ENCODE results near the gene VMAC.

The VMAC gene

DNA sequence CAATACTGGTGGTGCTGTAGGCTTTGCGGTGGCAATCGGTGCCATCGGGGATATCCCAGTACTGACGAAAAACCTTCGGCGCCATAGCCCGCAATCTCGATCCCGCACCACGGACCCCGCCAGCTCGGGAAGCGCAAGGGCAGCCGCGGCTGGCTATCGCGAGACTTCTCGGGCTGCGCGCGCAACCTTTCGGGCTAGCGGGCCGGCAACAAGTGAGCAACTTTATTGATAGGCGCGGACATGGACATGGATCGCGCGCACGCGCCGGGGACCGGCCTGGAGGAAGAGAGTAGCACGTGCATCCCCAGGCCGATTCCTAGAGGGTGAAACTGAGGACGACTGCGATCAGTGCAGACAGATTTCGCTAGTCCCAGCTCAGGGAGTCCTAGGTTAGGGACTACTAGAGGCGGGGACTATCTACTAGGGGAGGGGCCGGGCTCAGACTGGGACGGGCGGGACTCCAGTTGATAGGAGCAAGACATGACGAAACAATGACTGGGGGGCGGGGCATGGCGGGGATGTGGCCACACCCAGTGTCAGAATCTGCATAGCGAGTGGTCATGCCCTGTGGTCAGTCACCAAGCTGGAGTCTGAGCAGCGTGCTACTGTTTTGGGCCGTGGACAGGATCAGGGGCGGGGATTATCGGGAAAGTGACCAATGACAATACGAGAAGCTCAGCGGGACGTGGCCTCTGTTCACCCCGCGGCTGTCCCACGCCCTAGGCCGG is 884 bp upstream of the VMAC start, which contains the start of gene NDUFA11:
TSS of gene NDUFA11 (minus strand) at position 167 of the 728 bp plus-strand sequence. CDS start at position 85, 82 bp downstream.
- DNase-seq (ENCODE audit: low read depth in 2 of 2, low spot score in 1 of 2) = peak; percentile 95 to 96

DNA sequence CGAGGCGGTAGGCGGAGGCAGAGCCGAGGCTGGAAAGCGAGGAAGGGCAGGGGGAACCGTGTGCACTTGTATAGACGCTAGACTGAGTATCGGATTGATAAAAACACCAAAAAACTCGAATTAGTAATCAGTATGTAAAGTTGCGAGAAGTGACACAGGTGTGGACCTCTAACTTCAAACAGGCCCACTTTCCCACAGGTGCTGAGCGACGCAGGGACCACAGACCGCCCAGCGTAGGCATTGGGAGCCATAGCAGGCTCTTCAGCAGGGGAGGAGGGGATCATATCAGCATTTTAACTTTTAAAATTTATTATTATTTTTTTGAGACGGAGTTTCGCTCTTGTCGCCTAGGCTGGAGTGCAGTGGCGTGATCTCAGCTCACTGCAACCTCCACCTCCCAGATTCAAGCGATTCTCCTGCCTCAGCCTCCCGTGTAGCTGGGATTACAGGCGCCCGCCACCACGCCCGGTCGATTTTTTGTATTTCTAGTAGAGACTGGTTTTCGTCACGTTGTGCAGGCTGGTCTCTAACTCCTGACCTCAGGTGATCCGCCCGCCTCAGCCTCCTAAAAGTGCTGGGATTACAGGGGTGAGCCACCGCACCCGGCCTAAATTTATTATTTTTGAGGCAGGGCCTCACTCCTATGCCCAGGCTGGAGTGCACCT is 574 bp downstream of the VMAC start:
- DNase-seq (ENCODE audit: low read depth in 2 of 2, low spot score in 1 of 2) = no peak

DNA sequence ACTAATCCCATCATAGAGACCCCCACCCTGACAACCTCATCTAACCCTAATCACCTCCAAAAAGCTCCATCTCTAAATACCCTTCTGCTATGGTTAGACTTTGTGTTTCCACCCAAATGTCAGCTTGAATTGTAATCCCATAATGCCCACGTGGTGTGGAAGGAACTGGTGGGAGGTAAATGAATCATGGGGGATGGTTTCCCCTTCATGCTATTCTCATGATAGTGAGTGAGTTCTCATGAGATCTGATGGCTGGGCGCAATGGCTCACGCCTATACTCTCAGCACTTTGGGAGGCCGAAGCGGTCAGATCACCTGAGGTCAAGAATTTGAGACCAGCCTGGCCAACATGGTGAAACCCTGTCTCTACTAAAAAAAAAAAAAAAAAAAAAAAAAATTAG is 2.6 kb downstream of the VMAC start:
- no peak for DNase-seq (ENCODE audit: low read depth in 2 of 2, low spot score in 1 of 2)

DNA sequence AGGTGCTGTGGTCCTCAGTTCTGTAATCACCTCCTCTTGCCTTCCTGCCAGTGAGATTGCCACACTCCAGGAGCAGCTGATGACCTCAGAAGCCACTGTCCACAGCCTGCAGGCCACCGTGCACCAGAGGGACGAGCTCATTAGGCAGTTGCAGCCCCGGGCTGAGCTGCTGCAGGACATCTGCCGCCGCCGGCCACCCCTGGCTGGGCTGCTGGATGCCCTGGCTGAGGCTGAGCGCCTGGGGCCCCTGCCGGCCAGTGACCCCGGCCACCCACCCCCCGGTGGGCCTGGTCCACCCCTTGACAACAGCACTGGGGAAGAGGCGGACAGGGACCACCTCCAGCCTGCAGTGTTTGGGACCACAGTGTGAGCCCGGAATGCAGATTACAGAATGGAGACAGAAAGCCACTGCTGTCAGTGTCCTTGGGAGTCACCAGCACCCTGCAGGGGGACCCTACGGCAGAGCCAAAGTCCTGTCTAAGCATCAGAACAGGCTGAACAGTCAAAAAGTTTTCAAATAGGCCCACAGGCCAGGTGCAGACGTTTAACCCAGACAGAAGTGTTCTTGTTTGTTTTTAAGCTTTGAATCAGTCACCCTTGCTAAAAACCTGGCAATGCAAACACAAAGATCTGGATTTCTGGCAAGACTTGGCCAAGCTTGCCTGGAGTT is 4.2 kb downstream of the VMAC start:
- DNase-seq (ENCODE audit: low read depth in 2 of 2, low spot score in 1 of 2) = no peak

DNA sequence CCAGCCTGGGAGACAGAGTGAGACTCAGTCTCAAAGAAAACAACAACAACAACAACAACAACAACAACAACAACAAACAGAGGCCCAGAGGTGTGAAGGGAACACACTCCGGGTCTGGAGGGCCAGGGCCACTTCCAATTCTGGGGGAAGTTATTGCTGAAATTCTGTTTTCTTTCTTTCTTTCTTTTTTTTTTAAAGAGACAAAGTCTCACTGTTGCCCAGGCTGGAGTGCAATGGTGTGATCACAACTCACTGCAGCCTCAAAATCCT is 5.9 kb downstream of the VMAC start:
- DNase-seq (ENCODE audit: low read depth in 2 of 2, low spot score in 1 of 2) = no peak

DNA sequence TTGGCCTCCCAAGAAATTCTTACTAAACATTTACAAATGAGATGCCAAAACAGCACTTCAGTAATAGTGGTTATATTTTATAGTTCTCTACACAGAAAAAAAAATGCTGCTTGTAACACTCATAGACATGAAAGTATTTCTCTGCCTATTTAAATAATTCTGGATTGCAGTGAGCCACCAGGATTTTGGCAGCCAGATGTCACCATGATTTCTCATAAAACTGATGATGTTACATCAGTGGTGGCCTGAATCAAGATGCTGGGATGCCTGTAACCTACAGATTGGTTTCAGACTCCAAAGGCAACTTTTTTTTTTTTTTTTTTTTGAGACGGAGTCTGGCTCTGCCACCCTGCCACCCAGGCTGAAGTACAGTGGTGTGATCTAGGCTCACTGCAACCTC is 6.7 kb downstream of the VMAC start:
- no peak for DNase-seq (ENCODE audit: low read depth in 2 of 2, low spot score in 1 of 2)

DNA sequence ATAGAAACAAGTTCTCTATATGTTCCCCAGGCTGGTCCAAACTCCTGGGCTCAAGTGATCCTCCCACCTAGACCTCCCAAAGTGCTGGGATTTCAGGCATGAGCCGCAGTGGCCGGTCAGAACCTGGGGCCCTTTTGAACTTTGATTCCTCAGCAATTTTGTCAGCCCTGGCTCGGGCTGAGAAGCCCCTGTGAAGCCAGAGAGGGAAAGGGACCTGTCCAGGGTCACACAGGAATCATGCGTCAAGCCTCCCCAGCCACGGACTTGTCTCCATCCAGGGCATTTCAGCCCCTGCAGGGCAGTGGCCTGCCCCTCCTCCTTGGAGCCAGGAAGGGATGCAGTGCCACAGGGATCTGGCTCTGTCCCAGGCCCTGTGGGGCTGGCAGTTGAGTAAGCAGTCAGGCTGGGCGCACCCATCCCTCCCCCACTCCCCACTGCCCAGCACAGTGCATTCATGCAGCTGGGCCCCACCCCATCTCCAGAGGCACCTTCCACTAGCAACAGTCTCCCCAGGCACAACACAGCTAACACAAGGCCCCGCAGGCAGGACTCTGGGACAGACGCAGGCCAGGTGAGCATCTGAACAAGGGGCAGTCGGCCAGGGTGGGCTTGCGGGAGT is 9.2 kb downstream of the VMAC start, which contains the start of gene CAPS:
TSS of gene CAPS (plus strand) at position 516 of the 619 bp plus-strand sequence. CDS start 153 bp downstream, outside the sequence.
- no peak for DNase-seq (ENCODE audit: low read depth in 2 of 2, low spot score in 1 of 2)

DNA sequence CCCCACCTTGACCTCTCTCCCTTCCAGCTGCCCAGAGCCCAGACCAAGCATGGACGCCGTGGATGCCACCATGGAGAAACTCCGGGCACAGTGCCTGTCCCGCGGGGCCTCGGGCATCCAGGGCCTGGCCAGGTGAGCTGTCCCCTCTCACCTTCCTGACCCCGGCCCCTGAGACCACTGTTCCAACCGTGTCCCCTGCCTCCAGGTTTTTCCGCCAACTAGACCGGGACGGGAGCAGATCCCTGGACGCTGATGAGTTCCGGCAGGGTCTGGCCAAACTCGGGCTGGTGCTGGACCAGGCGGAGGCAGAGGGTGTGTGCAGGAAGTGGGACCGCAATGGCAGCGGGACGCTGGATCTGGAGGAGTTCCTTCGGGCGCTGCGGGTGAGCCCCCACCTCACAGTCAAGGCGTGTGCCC is 9.7 kb downstream of the VMAC start:
- no peak for DNase-seq (ENCODE audit: low read depth in 2 of 2, low spot score in 1 of 2)

DNA sequence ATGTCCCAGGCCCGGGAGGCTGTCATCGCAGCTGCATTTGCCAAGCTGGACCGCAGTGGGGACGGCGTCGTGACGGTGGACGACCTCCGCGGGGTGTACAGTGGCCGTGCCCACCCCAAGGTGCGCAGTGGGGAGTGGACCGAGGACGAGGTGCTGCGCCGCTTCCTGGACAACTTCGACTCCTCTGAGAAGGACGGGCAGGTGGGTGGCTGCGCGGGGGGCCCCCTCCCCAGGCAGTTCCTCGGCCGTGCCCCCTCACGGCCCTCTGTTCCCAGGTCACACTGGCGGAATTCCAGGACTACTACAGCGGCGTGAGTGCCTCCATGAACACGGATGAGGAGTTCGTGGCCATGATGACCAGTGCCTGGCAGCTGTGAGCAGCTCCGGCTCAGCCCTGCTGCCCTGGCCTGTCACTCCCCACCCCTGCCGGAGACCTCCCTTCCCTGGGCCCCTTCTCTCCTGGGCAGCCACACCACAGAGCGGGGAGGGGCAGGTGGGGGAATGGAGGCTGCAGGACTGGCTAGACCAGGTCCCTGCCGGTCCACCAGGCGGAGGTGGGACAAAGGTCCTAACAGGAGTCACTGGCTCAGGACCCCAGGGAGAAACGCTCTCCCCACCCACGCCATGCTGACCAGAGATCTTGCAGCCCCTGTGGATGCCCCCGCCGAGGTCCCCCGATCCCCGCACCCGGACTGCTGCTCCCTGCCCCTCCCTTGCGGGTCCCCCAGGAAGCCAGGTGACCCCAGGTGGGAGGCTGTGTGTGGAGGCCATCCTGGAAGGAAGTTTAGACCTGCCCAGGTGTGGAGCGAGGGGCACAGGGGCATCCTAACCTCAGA is 10.5 kb downstream of the VMAC start:
- DNase-seq (ENCODE audit: low read depth in 2 of 2, low spot score in 1 of 2) = no peak

DNA sequence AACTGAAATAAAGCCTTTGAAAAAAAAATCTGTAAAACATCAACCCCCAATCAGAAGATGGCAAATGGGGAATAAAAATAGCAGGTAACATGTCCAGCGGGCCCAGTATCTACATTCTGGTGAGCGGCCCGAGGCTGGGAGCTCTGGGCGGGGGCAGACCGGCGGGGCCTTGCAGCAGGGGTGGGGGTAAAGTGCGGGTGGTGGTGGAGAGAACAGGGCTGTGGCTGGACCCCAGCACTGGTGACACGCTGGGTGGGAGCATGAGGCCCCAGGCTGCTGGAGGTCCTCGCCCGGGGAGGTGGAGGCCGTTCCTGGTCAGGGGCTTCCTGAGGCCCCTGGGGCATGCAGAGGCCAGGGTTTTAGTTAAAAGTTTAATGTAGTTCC is 11.1 kb downstream of the VMAC start:
- no peak for DNase-seq (ENCODE audit: low read depth in 2 of 2, low spot score in 1 of 2)

DNA sequence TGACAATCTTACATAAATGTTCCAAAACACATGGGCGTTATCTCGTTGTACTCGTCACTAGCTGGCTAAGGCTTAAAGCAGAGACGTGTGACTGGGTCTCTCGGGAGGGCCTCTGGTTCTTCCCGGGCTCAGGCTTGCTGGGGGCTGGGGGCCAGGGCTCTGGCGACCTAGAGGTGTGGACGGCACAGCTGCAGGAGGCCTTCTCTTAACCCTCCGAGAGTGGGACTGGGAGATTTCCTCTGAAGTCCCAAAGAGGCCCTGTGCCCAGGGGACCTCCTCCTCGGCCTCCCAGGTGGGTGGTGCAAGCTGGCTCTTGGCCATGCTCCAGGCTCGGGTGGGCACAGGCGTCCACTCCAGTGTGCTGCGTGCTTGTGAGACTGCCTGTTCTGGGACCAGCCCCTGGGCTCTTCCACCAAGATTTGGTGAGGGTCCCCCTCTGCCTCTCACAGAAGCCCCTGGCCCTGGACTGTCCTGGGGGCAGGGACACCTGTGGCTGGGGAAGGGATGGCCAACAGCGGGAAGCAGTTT is 11.6 kb downstream of the VMAC start:
- no peak for DNase-seq (ENCODE audit: low read depth in 2 of 2, low spot score in 1 of 2)

DNA sequence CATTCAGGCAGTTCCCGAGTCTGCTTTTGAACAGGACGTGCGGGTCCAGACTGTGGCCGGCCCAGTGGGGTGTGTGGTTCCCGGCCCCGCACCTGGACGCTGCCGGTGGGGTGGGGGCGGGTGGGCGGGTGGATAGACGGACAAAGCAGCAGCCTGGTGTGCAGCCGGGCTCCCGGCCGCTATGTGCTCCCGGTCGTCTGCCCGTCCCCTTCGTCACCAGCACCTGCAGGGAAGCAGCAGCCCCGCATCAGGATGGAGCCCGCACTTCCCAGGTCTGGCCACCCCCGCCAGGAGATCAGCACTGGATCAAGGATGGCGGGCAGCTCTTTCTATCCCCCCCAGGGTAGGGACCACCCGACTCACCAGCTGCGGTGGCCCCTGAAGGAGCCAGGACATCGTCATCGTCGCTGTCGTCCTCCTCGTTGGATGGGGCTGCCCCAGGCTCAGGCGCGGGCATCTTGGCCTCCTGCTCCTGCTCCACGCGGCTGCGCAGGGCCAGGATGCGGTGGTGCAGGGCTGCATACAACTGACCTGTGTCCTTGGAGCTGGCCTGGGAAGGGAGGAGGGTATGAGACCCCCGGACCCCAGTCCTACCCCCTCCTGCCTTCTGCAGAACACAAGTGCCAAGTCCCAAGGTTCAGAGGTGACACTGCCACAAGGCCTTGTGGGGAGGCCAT is 12.9 kb downstream of the VMAC start:
- no peak for DNase-seq (ENCODE audit: low read depth in 2 of 2, low spot score in 1 of 2)

DNA sequence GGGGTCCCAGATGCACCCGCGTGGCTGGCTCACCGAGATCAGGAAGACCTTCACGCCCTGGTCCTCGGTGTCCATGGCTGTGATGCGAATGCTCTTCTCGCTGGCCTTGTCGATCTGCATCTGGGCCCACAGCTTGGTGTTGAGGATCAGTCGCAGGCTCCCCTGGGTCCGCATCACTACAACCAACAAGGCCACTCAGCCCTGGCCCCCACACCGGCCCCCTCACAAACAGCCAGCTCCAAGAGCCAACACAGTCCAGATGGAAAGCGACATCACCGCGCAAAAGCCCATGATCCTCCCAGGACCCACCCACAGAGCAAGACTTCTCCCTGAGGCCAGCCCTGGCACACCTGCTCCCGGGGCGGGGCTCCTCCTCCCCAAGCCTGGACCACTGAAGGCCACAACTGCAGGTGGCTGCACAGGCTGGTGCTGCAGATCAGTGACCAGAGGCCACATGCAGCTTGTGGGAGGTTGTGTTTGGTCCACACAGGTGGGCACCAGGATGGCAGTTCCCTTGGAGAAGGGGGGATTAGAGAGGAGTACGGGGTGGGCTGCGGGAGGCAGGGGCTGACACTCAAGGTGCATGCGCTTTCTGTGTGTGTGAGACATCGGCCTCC is 13.9 kb downstream of the VMAC start:
- no peak for DNase-seq (ENCODE audit: low read depth in 2 of 2, low spot score in 1 of 2)

DNA sequence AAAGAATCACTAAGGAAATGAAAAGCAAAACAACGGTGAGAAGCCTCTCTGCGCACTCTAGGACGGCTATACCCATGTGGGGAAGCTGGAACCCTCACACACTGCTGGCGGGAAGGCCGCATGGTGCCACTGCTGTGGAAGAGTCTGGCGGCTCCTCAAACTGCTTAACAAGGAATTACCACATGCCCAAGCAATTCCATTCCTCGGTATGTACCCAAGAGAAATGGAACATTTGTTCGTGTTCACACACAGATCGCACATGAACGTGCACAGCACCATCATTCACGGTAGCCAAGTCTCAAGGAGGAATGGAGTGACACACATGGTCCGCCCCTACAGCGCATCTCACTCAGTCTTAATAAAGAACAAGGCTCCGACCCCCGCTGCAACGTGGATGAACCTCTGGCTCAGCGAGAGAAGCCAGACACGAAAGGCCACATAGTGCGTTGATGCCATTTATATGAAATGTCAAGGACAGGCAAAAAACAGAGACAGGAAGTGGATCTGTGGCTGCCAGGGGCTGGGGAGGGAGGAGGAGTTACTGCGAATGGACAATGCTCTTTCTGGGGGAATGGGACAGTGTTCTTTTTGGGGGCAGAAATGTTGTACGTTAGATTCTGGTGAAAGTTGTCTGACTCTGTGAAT is 17.0 kb downstream of the VMAC start:
- no peak for DNase-seq (ENCODE audit: low read depth in 2 of 2, low spot score in 1 of 2)

DNA sequence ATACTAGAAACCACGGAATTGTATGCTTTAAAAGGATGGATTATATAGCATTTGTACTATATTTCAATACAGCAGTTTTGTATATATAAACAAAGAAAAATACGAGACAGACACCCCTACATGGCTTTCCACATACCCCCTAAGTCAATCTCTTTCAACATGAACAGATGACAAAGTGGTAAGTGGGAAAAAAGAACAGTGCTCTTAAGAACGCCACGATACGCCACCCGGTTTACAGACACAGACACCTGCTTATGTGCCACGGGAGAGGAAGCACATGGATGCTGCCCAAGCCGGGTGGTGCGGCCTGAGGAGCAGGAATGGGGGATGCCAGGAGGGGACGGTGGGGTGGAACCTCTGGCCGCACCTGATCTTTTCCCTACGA is 17.5 kb downstream of the VMAC start:
- DNase-seq (ENCODE audit: low read depth in 2 of 2, low spot score in 1 of 2) = no peak

DNA sequence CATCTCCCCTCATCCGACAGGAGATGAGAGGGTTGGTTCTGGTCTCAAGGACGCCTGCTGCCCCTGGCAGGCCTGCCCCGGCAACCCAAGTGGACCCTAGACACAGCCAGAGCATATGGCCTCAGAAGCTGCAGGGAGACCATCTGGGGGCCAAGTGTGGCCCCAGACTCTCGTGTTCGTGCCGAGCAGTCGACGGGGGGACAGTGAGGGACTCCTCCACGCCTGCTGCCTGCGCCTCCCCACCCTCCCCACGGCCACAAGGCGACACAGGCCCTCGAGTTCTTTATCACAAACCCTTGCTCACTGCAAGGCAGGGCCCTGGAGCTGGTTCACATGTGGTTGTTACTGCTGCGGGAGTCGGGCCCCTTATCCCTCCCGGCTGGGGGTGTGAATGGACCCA is 18.7 kb downstream of the VMAC start:
- DNase-seq (ENCODE audit: low read depth in 2 of 2, low spot score in 1 of 2) = no peak

DNA sequence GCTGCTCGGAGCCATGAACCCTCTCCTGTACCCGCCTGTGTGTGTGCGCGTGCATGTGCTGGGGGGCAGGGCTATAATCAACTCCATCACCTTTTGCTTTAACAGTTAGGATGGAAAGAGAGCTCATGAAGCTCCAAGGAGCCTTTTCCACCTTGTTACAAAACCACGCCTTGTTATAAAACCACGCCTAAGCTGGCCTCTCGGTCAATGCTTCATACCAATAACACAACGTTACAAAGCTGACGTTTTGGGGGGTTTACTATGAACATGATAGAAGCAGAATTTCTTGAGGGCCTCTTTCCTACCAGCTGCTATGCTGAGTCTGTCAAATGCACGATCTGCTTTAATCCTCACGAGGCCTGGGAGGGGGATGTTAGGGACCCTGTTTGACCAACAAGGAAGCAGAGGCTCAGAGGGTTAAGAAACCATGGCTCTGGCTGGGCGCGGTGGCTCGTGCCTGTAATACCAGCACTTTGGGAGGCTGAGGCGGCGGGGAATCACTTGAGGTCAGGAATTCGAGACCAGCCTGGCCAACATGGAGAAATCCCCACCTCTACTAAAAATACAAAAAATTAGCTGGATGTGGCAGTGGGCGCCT is 21.3 kb downstream of the VMAC start:
- no peak for DNase-seq (ENCODE audit: low read depth in 2 of 2, low spot score in 1 of 2)

DNA sequence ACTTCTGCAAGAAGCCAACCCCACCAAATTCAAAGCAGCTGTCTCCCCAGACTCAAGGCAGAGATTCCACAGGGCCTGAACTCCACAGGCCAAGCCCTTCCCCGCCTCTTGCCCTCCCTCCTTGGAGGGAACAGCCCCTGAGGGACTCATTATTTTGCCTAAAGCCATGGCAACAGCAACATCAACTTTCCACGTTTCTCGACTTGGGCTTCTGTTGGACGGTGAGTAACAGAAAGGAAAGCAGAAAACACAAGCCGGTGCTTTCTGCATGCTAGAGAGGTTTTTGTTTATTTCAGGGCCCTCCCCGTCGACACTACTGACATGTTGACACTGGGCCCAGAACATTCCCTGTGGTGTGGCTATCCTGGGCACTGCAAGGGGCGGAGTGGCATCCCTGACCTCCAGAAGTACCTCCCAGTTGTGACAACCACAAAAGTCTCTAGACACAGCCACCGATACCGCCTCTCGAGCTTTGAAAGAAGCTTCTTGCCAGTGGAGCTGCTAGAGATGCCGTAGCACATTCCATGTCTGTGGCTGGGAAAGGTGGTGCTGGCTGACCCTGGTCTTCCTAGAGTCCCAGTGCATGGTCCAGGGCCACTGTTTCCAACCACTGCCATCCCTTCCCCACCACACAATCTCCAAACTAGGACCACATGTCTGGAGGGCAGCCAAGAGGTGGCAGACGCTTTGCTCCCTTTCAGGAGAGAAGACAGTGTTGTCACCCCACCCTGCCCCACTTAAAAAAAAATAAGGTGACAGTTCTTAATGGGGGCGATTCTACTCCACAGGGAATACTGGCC is 22.2 kb downstream of the VMAC start:
- DNase-seq (ENCODE audit: low read depth in 2 of 2, low spot score in 1 of 2) = no peak

Data from stimulated activated CD8-positive, alpha-beta memory T cell treated with anti-CD3 and anti-CD28 coated beads, Interleukin-4, amount 100 ng/mL, for 1 hour (primary cell).